ENCODE results near the gene LRAT. TPM values are rescaled to one million over a fixed set of nuclear protein-coding genes. Genes with fewer than 3 reads are reported as not detected.

The LRAT gene
- total RNA-seq = 1.3 and 1.4 TPM in 2 replicates

DNA sequence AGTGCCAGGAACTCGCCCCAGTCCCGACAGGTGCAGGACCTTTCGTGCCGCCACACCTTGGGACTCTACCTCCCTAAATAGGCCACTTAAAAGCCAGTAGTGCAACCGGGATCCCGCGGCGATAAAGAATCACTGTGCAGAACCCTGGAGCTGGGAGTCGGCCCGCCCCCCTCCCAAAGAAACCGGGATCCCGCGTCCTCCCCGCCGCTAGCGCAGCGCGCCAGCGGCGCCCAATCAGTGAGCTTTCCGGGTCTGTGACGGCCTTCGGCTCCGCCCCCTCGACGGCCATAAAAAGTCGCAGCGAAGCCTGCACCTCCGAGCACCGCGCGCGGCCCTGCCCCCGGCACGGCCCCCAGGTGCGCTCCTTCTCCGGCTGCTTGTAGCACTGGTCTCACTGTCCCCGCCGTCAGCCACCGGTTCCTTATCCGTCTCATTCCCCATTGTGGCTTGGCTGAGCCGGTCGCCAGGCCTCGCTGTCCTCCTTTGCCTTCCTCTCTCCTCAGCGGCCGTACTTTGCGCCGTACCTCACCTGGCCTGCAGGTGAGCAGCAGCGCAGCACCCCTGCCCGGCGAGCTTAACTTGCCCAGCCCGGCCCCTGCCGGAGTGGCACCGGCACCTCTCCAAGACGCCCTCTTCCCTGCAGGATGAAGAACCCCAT is at the start of gene LRAT:
Gene LRAT, plus strand, starts transcription at position 318 of the 658 bp plus-strand sequence. Its CDS starts 327 bp downstream, at position 645.

DNA sequence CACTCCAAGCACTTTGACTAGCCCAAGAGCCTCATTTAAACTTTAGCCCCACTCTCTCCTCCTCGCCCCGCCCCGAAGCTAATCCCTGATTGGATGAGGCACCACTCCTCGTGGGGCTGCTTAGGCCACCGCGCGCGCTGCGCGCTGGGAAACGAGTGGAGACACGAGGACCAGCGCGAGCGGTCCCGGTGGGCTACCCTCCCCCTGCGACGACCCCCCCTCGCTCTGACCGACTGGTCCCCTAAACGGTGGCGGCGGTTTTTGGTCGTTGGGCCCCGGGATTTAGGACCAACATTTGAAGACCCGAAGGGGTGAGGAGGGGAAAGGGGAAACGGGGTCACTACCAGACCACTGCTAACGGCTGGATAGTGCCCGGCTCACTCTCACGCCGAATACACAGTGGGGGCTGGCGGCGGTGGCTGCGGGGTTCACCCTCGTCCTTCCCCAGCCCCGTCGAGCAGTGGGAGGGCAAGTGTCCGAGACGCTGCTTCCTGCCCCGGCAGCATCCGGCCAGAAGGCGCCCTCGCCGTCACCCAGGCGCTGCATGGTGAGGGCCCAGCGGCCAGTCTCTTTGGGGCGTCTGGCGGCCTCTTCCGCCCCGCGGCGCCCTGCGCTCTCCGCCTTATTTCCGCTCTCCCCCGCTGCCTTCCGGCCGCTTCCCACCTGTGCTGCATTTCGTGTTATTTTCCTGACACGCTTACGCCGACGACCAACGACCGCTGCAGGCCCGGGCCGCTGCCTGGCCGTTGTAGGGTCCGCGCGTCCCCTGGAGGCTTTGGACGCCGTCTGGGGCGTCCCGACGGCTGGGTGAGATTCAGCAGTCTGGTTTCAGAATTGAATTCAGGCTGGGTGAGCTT is 37.6 kb downstream of the LRAT start, which contains the start of gene RBM46:
Gene RBM46, plus strand, starts transcription at position 147 of the 857 bp plus-strand sequence. CDS start 15,481 bp downstream, outside the sequence.

Other genes starting within 250 kb of the LRAT start
- 53.6 and 60.6 TPM in 2 replicates for gene PLRG1, start 193.6 kb upstream of the LRAT start, total RNA-seq
- gene FGB, start 181.0 kb upstream of the LRAT start, total RNA-seq = not detected in 2 replicates
- not detected in 2 replicates for gene FGA, start 153.3 kb upstream of the LRAT start, total RNA-seq
- gene FGG, start 131.3 kb upstream of the LRAT start, total RNA-seq = not detected in 2 replicates
- not detected in 2 replicates for gene RBM46, start 37.3 kb downstream of the LRAT start, total RNA-seq

Data from airway epithelial cell (primary cell).